Gastrocnemius medialis (tissue), 4 donors: ENCODE results near the gene LTB4R2. TPM values are rescaled to one million over a fixed set of nuclear protein-coding genes. Genes with fewer than 3 reads are reported as not detected.

ENCODE experiments used
- ATAC-seq, 2 donors: fragments of 150-250 bp; one replicate each; pipeline ENCODE4 v1.9.1; 2016
- DNase-seq, 2 donors: peaks; one replicate each; pipeline ENCODE4 v3.0.0-alpha.2; 2019
- H3K27ac ChIP-seq, 4 donors: fragments of 200-600 bp; sonication (generic); 1 replicate in 1 of 4; 2 replicates in 3 of 4; pipeline ENCODE4 v1.5.1; 2016 to 2018; ENCODE audit warnings: mild to moderate bottlenecking in 2 of 4, moderate library complexity in 1 of 4
- H3K27me3 ChIP-seq, 3 donors: fragments of 200-600 bp; sonication (generic) in 2 of 3; 1 replicate in 1 of 3; 2 replicates in 2 of 3; pipeline versions ENCODE4 v1.5.1 to v1.6.0; 2016 to 2019; ENCODE audit warnings: mild to moderate bottlenecking in 1 of 3, moderate library complexity in 1 of 3
- H3K36me3 ChIP-seq, 2 donors: fragments of 200-600 bp; sonication (generic) in 1 of 2; one replicate each; pipeline ENCODE4 v1.5.1; 2017 to 2018
- H3K4me1 ChIP-seq, 2 donors: fragments of 200-600 bp; sonication (generic) in 1 of 2; one replicate each; pipeline ENCODE4 v1.5.1; 2016 to 2017; ENCODE audit warnings: mild to moderate bottlenecking in 2 of 2
- H3K4me3 ChIP-seq, 4 donors: fragments of 200-600 bp; sonication (generic) in 3 of 4; 1 replicate in 1 of 4; 2 replicates in 3 of 4; pipeline ENCODE4 v1.5.1; 2016 to 2019; ENCODE audit warnings: mild to moderate bottlenecking in 2 of 4
- H3K9me3 ChIP-seq, 3 donors: fragments of 200-600 bp; sonication (generic) in 2 of 3; 1 replicate in 1 of 3; 2 replicates in 2 of 3; pipeline ENCODE4 v1.5.1; 2016 to 2019
- POLR2A ChIP-seq, 2 donors: fragments of 450-650 bp; IDR thresholded peaks; one replicate each; pipeline ENCODE4 v1.6.1; 2017; ENCODE audit warnings: antibody characterized with exemption in 2 of 2, mild to moderate bottlenecking in 2 of 2, moderate library complexity in 2 of 2
- in situ Hi-C, 4 donors: fragments of 200-750 bp; cut with MboI; loops; one replicate each; pipeline versions ENCODE4 v1.15.0 to v1.8.0; 2017; ENCODE audit warnings: low sequenced_read_pairs in 4 of 4
- intact Hi-C: fragments of 100-400 bp; cut with DNase I; formaldehyde crosslinking; loops from one replicate; pipeline ENCODE4 v1.15.1; 2023; ENCODE audit warnings: low total_unique reads
- total RNA-seq, 4 donors: library from RNA; depleted of rRNA; stranded (reverse); fragments of >200 nt; gene quantifications; one replicate each; pipeline versions ENCODE4 v1.1.0 to v1.2.3, GENCODE V29; 2016
- TF ChIP-seq, protein P1 (sequence below), 5 experiments: fragments of 450-650 bp in 3 of 5; fragments of 200-600 bp in 2 of 5; sonication (generic) in 2 of 5; IDR thresholded peaks in 4 of 5; conservative IDR thresholded peaks in 1 of 5; 1 replicate in 4 of 5; 2 replicates in 1 of 5; pipeline ENCODE4 v1.5.1; 2016 to 2019; ENCODE audit warnings: antibody characterized with exemption in 5 of 5, mild to moderate bottlenecking in 3 of 5, moderate library complexity in 3 of 5

LTB4R2 gene
- total RNA-seq, 4 donors from 2014 or later: 0.39 to 3.3 (median 2.0) TPM

DNA sequence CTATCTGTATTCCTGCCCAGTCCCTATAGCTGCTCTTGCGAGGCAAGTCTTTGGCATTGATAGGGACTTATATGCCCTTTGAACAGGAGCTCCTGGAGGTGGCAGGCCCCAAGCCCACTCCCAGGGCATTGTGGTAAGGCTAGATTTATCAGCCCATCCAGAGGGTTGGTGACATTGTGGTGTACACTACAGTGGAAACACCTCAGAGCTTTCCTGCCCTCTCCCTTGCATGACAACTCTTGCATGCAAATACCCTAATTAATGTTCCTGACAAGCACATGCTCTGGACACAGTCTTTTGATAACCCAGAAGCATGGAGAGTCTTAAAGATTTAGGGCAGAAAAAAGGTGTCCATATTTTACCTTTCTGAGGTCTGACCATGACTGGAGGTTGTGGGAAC is 30.7 kb downstream of the LTB4R2 start:
- DNase-seq (no peak), ATAC-seq (no peak)
- intact Hi-C loops (no loop called here), in situ Hi-C loops (no loop called here)
- H3K27ac ChIP-seq: no peak overlapping the region
- H3K4me1 ChIP-seq: no peaks in the 10 kb centered on the region
- H3K9me3 ChIP-seq: no peaks in the 10 kb centered on the region
- TF ChIP-seq POLR2A (IDR thresholded peaks at IDR 0.05): no peak
- TF ChIP-seq, protein P1, sequence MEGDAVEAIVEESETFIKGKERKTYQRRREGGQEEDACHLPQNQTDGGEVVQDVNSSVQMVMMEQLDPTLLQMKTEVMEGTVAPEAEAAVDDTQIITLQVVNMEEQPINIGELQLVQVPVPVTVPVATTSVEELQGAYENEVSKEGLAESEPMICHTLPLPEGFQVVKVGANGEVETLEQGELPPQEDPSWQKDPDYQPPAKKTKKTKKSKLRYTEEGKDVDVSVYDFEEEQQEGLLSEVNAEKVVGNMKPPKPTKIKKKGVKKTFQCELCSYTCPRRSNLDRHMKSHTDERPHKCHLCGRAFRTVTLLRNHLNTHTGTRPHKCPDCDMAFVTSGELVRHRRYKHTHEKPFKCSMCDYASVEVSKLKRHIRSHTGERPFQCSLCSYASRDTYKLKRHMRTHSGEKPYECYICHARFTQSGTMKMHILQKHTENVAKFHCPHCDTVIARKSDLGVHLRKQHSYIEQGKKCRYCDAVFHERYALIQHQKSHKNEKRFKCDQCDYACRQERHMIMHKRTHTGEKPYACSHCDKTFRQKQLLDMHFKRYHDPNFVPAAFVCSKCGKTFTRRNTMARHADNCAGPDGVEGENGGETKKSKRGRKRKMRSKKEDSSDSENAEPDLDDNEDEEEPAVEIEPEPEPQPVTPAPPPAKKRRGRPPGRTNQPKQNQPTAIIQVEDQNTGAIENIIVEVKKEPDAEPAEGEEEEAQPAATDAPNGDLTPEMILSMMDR (IDR thresholded peaks at IDR 0.05 in 4 of 5, conservative IDR thresholded peaks at IDR 0.05 in 1 of 5): no peak
- H3K27me3 ChIP-seq: peaks cover 0 to 28% (median 21%) of the 10 kb centered on the region in 3 donors
- H3K36me3 ChIP-seq: no peaks in the 10 kb centered on the region
- no peak overlapping the region for H3K4me3 ChIP-seq

DNA sequence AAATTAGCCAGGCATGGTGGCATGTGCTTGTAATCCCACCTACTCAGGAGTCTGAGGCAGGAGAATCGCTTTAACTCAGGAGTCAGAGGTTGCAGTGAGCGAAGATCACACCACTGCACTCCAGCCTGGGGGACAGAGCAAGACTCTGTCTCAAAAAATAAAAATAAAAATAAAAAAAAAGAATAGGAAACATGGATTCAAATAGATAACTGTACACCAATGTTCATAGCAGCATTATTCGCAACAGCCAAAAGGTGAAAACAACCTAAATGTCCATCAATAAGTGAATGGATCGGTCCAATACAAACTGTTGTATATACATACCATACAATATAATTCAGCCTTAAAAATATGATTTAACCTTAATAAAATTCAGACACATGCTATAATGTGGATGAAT is 32.9 kb downstream of the LTB4R2 start:
- H3K4me1 ChIP-seq: no peaks in the 10 kb centered on the region
- in situ Hi-C loops: no loop called here
- no peak for DNase-seq
- ATAC-seq: no peak
- H3K9me3 ChIP-seq: no peaks in the 10 kb centered on the region
- no peak overlapping the region for H3K27ac ChIP-seq
- intact Hi-C loops: no loop called here
- H3K27me3 ChIP-seq: peaks cover 0 to 14% (median 12%) of the 10 kb centered on the region in 3 donors
- no peak overlapping the region for H3K4me3 ChIP-seq
- TF ChIP-seq, protein P1 (IDR thresholded peaks at IDR 0.05 in 4 of 5, conservative IDR thresholded peaks at IDR 0.05 in 1 of 5): no peak
- no peak for TF ChIP-seq POLR2A (IDR thresholded peaks at IDR 0.05)
- H3K36me3 ChIP-seq: no peaks in the 10 kb centered on the region

DNA sequence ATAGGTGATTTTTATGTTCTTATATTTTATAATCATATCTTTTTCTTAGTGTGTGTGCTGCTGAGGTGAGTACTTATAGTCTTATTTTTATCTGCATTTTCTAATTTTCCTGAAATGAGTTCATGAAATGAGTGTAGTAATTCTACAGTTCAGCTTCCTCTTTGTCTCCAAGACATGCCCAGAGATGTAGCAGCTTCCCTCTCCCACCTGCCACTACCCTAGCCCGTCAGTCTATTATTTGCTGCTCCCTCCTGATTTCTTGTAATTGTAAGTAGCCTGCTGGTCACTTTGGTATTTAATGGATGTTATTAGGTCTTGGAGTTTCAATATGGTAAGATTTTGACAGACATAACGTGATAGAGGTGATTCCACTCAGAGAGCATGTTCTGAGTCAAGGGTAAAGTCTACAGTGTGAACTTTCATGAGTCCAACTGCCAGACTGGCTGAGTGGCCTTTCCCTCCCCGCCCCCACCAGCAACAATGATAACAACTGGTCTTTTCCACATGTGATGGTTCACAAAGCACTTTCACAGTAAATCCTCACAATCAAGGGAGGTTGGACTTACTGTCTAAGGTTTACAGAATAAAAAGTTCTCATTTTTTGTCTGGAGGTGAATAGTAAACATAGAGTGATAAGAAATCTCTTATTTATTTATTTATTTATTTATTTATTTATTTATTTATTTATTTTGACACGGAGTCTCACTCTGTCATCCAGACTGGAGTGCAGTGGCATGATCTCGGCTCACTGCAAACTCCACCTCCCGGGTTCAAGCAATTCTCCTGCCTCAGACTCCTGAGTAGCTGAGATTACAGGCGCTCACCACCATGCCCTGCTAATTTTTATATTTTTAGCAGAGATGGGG is 34.1 kb downstream of the LTB4R2 start:
- no peak overlapping the region for H3K27ac ChIP-seq
- H3K4me3 ChIP-seq: no peak overlapping the region
- ATAC-seq (no peak), DNase-seq (no peak)
- H3K27me3 ChIP-seq: peaks cover 0 to 14% (median 11%) of the 10 kb centered on the region in 3 donors
- intact Hi-C loops (no loop called here), in situ Hi-C loops (no loop called here)
- no peak for TF ChIP-seq POLR2A (IDR thresholded peaks at IDR 0.05)
- TF ChIP-seq, protein P1 (IDR thresholded peaks at IDR 0.05 in 4 of 5, conservative IDR thresholded peaks at IDR 0.05 in 1 of 5): no peak
- H3K4me1 ChIP-seq: no peaks in the 10 kb centered on the region
- no peaks in the 10 kb centered on the region for H3K9me3 ChIP-seq
- no peaks in the 10 kb centered on the region for H3K36me3 ChIP-seq

DNA sequence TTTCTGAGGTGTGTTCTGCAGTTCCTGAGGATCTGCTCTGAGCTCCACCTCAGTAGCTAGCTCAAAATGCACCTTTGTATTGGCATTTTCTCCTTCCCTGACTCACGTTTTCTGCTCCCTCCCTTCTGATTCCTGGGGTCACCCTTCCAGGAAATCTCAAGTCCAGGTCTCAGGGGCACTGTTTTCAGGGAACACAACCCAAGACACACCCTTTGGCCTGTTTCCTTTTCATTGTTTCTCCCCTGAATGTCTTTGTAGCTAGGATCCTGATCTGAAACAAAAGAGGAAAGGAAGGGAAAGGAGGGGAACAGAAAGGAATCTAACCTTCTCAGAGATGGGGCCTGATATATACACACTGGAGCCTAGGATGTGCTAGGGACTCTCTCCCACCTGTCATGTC is 37.2 kb downstream of the LTB4R2 start:
- H3K27ac ChIP-seq: peak overlapping the region in 2 of 4 donors; percentile 17 to 21
- no peaks in the 10 kb centered on the region for H3K4me1 ChIP-seq
- no peak overlapping the region for H3K4me3 ChIP-seq
- H3K27me3 ChIP-seq: peaks cover 0 to 10% (median 4%) of the 10 kb centered on the region in 3 donors
- H3K9me3 ChIP-seq: no peaks in the 10 kb centered on the region
- in situ Hi-C loops: no loop called here
- DNase-seq (no peak), ATAC-seq (no peak)
- intact Hi-C loops: no loop called here
- no peak for TF ChIP-seq POLR2A (IDR thresholded peaks at IDR 0.05)
- TF ChIP-seq, protein P1 (IDR thresholded peaks at IDR 0.05 in 4 of 5, conservative IDR thresholded peaks at IDR 0.05 in 1 of 5): no peak
- H3K36me3 ChIP-seq: no peaks in the 10 kb centered on the region
